GOT3 (cell line): ENCODE measurements around the gene HIP1.
"Not testable (repeated sequence)": the region's sequence is repeated elsewhere in the genome, so short reads cannot be mapped to it uniquely, and the experiment has no call there.

Experiments used
- DNase-seq: peaks from one replicate; lab custom pipeline; 2025; ENCODE audit warnings: mixed read lengths; lab: John Stamatoyannopoulos, UW

The HIP1 gene

DNA sequence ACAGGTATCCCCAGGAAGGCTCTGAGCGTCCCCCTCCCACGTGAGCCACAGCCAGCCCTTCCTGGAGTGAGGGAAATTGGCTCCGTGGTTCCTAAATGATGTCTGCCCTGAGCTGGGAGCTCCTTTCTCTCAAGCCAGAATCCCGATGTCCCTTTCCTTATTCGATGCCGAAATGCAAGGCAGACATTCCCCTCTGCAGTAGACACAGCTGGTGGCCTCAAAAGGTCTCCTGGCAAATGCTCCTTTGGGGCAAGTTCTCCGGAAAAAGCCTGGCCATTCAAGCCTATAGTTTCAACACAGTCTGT is 98.9 kb downstream of the HIP1 start:
- no peak for DNase-seq

DNA sequence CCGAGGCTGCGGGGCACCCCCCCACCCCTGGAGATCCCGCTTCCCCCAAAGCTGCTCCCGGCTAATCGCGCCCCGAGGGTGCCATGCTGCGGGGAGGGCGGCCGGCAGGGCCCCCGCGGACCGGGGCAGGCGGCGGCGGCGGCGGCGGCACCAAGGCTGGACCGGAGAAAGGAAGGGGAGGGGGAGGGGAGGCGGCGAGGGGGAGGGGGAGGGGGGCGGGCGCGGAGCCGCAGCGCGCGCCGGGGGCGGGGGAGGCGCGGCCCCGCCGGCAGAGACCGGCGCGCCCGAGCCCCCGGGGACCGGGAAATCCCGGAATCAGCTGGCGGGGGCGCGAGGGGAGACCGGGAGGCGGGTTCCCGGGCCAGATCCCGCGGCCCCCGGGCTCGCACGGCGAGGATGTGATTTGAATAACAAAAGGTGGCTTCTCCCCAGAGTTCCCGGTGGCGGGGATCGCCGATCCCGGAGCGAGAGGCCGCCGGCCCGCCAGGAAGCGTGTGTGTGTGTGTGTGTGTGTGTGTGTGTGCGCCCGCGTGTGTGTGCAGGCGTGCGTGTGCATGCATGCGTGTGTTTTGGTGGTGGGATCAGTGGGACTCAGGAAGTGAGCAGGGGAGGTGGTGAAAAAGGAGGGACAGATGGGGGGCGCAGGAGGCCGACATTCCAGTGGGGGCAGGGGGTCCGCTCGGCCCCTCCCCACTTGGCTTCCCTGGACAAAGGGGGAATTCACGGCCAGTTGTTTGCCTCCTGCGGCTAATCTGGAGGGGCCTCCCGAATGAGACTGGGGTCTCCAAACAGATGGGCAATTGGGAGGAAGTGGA is 99.5 kb downstream of the HIP1 start:
- no peak for DNase-seq

DNA sequence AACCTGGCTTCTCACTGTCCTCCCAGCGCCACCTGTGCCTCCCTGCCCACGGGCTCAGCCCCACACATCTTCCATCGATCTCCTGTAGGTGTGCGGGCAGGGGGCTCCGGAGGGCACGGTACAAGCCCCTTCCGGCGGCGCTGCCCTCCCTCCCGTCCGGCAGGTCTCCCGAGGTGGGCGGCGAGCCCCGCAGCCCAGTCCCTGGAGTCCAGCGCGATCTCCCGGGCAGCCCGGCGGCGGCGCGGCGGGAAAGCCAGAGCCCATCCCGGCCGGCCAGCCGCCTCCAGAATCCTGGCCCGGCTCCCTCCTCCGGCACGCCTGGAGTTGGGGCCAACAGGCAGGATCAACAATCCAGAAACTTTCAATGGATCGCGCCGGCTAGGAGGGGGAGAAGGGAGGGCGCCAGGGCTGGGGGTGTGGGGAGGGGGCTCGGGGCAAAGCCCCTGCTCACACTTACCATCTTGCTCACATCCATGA is 100.1 kb downstream of the HIP1 start:
- DNase-seq: no peak

DNA sequence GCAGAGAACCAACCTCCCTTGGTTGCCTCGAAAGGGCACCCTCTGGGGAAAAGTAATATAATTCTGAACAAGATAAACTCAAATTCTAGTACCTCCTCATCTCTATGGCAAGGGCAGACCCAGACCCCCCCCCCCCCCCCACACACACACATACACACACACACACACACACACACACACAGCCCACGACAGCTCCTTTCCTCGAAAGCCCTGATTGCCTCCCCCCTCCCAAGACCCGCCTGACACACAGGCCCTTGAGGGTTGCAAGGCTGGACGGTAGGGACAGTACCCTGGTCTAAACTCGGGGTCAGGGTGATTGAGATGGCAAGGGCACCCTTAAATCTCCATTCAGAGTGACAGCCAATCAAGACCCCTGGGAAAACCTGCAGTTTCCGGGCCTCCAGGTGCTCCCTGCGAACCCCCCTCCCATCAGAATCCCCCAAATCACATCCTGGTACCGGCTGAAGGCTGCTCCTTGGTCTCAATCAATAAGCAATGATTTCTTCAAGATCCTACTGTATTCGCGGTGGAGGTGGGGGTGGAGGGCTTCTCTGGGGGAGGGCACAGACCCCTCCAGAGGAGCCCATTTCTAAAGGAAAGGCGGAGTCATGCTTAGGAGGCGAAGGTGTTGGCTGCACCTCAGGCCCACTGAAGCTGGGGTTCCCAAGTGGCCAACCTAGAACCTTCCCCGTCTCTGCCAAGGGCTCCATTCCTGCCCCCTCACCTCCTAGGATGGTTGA is 100.7 kb downstream of the HIP1 start:
- DNase-seq: no peak

- no peak for DNase-seq
Observed at GRCh38 chr7:75635036-75635435, 103.7 kb downstream of the HIP1 start.

- not testable (repeated sequence) for DNase-seq
Observed at GRCh38 chr7:75632587-75632986, 106.2 kb downstream of the HIP1 start.

DNA sequence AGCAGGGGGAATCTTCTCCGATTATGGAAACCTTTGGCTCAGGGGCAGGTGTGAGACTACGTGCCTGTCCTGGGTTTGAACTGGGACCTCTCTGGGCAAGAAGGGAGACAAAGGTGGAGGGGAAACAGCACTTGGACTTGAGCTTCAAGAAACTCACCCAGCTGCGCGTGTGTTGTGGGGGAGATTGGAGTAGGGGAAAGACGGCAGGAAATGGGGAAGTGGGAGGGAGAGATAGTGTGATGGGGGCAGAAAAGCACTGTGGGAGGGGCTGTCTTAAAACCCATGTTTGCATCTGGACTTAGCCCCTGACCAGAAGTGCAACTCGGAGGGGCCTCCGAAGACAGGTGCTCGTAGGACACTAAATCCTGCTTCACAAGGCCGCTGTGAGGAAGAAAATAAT is 107.0 kb downstream of the HIP1 start:
- DNase-seq: no peak

DNA sequence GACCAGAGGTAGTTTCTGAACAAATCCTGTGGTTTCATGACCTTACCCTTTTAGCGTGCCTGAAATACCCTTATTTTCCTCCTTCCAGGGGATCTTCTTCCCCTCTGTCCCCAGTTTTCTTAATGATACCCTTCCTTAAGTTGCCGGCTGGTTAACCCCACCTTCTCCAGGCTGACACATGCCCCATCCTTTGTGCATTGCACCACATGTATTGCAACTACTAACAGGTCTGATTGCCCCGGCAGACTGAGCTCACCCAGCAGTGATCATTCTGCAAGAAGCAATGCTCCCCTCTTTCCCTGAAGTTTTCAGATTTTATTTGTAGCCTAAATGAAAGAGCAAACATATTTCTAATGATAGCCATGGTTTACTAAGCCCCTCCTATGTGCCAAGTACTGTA is 108.2 kb downstream of the HIP1 start:
- DNase-seq: no peak

DNA sequence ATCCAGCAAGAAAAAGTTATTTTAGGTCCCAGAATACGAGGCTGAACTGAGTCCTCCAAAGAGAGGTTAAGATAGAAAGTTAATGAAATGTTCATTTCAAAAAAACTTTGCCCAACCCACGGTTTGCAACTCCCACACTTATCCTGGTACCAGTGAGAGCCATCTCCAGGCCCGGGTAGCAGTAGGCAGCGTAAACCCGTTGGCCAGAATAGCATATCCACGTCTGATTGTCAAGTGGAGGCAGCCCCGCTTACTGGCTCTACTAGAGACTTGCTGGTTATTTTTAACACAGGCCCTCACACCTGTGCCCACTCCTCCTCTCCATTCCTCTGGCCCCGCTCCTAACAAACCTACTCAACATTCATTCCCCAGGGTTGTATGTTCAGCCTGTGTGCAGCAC is 109.7 kb downstream of the HIP1 start:
- DNase-seq: no peak

- no peak for DNase-seq
Observed at GRCh38 chr7:75628055-75628454, 110.7 kb downstream of the HIP1 start.

DNA sequence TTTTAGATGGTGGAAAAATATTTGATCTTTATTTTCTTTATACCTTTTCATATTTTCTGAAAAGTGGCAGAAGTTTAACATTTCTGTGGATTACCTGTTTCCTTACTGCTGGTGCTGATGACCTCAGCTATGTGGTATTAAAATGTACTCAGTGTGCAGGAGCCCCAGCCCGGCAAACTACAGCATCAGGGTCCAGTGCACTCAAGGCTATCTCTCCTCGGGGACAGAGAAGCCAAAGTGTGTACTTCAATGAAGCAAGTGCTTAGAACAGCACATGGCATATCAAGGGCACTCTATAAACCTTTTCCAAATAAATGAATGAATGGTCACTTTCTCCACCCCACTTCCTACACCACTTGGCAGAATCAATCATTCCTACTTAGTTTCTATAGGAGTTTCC is 111.8 kb downstream of the HIP1 start:
- DNase-seq: no peak

DNA sequence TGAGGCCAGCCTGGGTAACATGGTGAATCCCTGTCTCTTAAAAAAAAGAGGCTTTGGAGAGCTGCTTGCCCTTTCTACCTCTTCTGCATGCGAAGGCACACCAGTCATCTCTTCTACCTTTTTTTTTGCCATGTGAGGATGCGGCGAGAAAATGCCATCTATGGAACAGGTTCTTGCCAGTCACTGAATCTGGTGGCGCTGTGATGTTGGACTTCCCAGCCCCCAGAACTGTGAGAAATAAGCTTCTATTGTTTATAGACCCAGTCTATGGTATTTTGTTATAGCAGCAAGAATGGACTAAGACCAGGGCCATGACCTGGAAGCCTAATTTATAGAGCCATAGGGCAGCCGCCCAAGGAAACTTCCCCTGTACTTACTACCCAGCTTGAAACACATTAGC is 112.9 kb downstream of the HIP1 start:
- DNase-seq: no peak

GRCh38 chr7:75624134-75624832 is 114.5 kb downstream of the HIP1 start:
- DNase-seq: no peak

GRCh38 chr7:75623390-75624133 is 115.2 kb downstream of the HIP1 start:
- no peak for DNase-seq

GRCh38 chr7:75621124-75621523 is 117.6 kb downstream of the HIP1 start:
- no peak for DNase-seq

DNA sequence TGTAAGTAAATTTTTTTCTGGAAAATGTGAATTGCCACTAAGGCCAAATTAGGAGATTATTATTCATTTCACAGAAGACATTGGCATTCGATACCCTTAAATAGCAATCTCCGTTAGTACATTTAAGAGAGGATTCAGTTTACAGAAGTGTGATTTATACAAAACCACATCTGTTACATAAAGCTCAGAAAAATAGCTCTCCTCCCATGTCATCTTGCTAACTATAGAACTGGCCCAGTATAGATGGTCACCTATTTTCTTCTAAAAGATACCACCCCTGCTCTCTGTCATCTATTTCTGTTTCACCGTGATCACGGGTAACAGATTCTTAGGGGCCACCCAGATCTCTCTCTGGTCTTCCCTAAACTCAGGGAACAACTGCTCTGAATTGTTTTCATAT is 119.1 kb downstream of the HIP1 start:
- DNase-seq: no peak

DNA sequence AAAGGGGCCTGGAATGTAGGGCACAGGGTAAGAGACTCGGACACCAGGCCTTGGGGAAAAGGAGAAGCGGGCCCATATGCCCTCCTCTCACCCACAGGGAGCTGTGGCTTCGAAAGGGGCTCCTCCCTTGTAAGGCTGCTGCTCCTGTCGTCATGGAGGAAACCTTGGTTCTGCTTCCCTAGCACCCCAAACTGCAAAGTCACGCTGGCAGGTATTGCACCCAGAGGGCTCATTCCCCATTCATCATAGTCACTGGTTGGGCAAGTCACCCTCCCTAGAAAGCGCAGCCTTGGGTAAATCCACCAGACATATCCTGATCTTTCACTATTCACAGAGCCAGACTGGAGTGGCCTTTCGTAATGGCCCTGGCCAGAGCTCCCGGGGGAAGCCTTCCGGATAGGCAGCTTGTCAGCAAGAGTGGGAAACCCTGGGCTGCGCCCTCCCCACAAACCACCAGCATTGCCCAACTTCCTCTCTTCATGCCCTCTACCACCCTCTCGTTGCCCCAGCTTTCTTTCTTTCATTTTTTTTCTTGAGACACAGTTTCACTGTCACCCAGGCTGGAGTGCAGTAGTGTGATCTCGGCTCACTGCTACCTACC is 121.0 kb downstream of the HIP1 start:
- DNase-seq: no peak

DNA sequence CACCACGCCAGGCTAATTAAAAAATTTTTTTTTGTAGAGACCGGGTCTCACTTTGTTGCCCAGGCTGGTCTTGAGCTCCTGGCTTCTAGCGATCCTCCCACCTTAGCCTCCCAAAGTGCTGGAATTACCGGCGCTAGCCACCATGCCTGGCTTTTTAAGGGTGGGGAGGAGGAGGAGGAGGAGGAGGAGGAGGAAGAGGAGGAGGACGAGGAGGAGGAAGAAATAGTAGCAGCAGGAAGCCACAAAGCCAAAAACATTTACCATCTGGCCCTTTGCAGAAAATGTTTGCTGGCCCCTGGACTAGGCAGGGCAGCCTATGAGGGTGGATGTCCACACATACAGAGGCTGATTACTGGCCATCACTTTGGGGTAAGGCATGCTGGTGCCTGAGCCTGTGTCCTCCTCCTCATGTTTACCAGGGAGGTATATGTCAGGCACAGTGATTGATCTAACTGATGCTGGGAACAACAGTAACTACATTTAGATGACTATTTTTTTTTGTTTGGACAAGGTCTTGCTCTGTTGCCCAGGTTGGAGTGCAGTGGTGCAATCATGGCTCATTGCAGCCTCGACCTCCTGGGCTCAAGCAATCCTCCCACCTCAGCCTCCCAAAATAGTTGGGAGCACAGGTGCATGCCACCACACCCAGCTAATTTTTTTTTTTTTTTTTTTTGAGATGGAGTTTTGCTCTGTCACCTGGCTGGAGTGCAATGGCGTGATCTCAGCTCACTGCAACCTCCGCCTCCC is 122.1 kb downstream of the HIP1 start:
- no peak for DNase-seq

DNA sequence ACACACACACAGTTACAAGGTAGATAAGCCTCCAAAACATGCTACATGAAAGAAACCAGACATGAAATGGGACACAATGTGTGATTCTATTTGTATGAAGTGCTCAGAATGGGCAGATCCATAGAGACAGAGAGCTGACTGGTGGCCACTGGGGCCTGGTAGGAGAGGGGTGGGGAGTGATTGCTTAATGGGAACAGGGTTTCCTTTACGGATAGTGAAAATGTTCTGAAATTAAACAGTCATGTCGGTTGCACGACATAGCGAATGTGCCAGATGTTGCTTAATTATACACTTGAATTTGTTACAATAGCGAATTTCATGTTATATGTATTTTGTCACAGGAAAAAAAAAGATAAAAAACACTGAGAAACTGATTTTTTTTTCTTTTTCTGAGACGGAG is 124.3 kb downstream of the HIP1 start:
- no peak for DNase-seq

GRCh38 chr7:75613351-75613750 is 125.4 kb downstream of the HIP1 start:
- DNase-seq: no peak

GRCh38 chr7:75611557-75612178 is 127.1 kb downstream of the HIP1 start:
- DNase-seq: no peak
